ENCODE results near the gene CSRNP3. TPM values are rescaled to one million over a fixed set of nuclear protein-coding genes. Genes with fewer than 3 reads are reported as not detected.

Gene CSRNP3
- total and polyA plus RNA-seq, 7 donors, result 0.96 to 6.6 (median 3.9) TPM

DNA sequence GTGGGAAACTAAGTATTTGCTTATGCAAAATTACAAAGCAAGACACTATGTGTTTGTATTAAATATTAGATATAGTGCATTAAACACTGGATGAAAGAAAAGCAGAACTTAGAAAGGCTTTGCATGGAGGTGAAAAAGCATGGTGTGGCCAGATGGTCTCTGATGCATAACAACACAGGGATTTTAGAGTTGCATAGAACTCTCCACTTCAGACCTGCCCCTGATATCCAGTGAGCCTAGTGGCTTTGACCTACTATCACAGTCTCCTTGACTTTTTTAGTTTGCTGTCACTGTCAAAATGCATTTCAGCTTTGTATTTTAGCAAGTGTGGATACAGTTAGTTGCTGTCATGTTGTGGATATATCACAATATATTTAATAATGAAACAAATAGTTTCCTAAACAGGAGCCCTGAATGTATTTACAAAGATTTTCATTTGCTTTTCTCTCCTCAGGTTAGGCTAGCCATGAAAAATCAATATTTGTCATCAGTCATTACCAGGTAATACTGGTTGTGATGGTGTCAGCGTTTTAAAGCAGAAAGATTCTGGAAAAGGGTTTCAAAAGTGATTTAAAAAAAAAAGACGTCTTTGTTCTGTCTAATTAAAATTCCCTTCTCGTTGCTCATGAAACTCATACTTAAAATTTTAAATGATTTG, 5.2 kb downstream of the CSRNP3 start:
- 76 to 90% methylated on average over 3 of the region's 3 CpGs for WGBS, 2 donors
- H3K36me3 ChIP-seq, result no peaks in the 10 kb centered on the region
- no peaks in the 10 kb centered on the region for H3K9me3 ChIP-seq
- no peak overlapping the region for H3K4me3 ChIP-seq
- H3K27me3 ChIP-seq, result no peaks in the 10 kb centered on the region
- H3K27ac ChIP-seq, result no peak overlapping the region
- no peak for DNase-seq
- TF ChIP-seq POLR2AphosphoS5 (IDR thresholded peaks at IDR 0.05) (no peak), POLR2A (IDR thresholded peaks at IDR 0.05) (no peak), EP300 (IDR thresholded peaks at IDR 0.05) (no peak)
- TF ChIP-seq, protein P1, sequence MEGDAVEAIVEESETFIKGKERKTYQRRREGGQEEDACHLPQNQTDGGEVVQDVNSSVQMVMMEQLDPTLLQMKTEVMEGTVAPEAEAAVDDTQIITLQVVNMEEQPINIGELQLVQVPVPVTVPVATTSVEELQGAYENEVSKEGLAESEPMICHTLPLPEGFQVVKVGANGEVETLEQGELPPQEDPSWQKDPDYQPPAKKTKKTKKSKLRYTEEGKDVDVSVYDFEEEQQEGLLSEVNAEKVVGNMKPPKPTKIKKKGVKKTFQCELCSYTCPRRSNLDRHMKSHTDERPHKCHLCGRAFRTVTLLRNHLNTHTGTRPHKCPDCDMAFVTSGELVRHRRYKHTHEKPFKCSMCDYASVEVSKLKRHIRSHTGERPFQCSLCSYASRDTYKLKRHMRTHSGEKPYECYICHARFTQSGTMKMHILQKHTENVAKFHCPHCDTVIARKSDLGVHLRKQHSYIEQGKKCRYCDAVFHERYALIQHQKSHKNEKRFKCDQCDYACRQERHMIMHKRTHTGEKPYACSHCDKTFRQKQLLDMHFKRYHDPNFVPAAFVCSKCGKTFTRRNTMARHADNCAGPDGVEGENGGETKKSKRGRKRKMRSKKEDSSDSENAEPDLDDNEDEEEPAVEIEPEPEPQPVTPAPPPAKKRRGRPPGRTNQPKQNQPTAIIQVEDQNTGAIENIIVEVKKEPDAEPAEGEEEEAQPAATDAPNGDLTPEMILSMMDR (IDR thresholded peaks at IDR 0.05), result no peak
- intact Hi-C loops (cut with DNase I), result no loop called here
- peaks cover 0 to 35% (median 14%) of the 10 kb centered on the region in 4 donors for H3K4me1 ChIP-seq

DNA sequence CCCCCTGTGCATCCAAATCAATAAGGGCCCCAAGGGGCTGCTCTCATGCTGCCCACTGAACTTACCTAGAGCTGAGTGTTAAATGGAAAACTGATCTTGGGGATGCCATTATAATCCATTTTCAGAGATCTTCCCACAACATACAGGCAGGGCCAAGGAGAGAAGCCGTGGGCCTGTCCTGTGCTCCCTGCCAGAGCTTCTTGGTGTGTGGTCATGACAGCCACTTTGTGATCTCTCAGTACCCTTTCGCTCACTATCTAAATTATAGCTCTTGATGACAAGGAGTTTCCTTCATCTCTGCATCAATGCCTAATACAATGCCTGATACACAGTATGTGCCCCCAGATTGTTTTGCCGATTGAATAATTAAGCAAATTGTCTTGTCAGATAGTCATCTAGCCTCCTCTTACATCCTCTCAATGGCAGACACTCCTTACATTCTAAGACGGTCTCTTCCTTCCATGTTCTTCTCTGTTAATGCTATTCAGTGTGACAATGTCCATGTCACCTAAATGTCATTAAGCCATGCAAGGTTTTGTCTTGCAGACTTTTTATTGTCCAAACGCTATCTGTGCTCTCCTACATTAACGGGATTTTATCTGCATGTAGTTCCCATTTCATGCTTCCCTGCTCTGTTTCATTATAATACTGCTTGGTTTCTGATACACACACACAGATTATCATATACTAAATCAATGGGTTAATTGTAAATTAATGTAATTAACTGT, 5.9 kb downstream of the CSRNP3 start:
- no peaks in the 10 kb centered on the region for H3K27me3 ChIP-seq
- H3K36me3 ChIP-seq, result no peaks in the 10 kb centered on the region
- intact Hi-C loops (cut with DNase I), result no loop called here
- H3K4me1 ChIP-seq, result peaks cover 0 to 32% (median 14%) of the 10 kb centered on the region in 4 donors
- no peaks in the 10 kb centered on the region for H3K9me3 ChIP-seq
- WGBS, 2 donors, result 94% methylated on average over 6 of the region's 6 CpGs
- no peak for DNase-seq
- H3K4me3 ChIP-seq, result no peak overlapping the region
- TF ChIP-seq POLR2A (IDR thresholded peaks at IDR 0.05), result no peak
- TF ChIP-seq EP300 (IDR thresholded peaks at IDR 0.05), result no peak
- TF ChIP-seq POLR2AphosphoS5 (IDR thresholded peaks at IDR 0.05), result no peak
- TF ChIP-seq, protein P1 (IDR thresholded peaks at IDR 0.05), result no peak
- H3K27ac ChIP-seq, result no peak overlapping the region

DNA sequence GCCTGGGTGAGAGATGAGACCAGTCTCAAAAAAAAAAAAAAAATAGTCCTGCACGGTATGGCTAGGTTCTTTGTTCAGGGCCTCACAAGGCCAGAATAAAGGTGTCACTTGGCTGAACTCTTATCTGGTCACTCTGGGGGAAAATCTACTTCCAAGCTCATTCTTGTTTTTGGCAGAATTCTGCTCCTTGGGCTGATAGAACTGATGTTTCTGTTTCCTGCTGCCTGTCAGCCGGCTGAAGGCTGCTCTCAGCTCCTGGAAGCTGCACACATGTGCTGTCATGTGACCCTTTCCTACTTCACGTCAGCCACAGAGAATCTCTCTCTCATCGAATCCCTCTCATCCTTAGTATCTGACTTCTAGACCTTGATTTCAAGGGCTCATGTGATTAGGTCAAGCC, 10.4 kb downstream of the CSRNP3 start:
- no peak overlapping the region for H3K4me3 ChIP-seq
- H3K27me3 ChIP-seq, result no peaks in the 10 kb centered on the region
- no peak overlapping the region for H3K27ac ChIP-seq
- no peaks in the 10 kb centered on the region for H3K36me3 ChIP-seq
- H3K9me3 ChIP-seq, result peaks cover 0 to 4% (median 0%) of the 10 kb centered on the region in 4 donors
- WGBS, 2 donors, result 77 to 80% methylated on average over 4 of the region's 4 CpGs
- no peak for TF ChIP-seq EP300 (IDR thresholded peaks at IDR 0.05)
- TF ChIP-seq POLR2AphosphoS5 (IDR thresholded peaks at IDR 0.05), result no peak
- TF ChIP-seq, protein P1 (IDR thresholded peaks at IDR 0.05), result no peak
- no peak for DNase-seq
- intact Hi-C loops (cut with DNase I), result no loop called here
- no peaks in the 10 kb centered on the region for H3K4me1 ChIP-seq

DNA sequence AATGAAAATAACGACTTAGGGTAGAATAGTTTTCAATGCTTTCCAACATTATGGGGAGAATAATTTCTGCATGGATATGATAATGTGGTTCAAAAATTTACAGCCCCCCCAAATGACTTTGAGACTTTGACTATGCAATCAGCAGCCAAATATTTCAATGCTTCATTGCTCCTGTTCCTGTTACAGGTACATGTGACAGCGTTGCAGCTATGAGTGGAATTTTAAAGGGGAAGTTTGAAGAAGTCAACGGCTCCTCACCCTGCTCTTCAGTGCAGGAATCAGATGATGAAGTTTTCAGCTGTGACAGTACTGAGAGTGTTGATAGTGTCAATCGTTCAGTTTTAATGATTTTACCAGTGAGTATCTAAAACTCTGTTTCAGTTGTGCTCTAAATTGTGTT, 25.1 kb downstream of the CSRNP3 start:
- Histone ChIP-seq H3K27ac (no peak overlapping the region), H3K36me3 (peaks cover 0 to 5% (median 0%) of the 10 kb centered on the region in 4 donors), H3K27me3 (no peaks in the 10 kb centered on the region), H3K9me3 (no peaks in the 10 kb centered on the region), H3K4me1 (no peaks in the 10 kb centered on the region), H3K4me3 (no peak overlapping the region)
- WGBS, 2 donors, result 77 to 83% methylated on average over 4 of the region's 4 CpGs
- intact Hi-C loops (cut with DNase I), result no loop called here
- TF ChIP-seq POLR2A (IDR thresholded peaks at IDR 0.05) (no peak), POLR2AphosphoS5 (IDR thresholded peaks at IDR 0.05) (no peak), EP300 (IDR thresholded peaks at IDR 0.05) (no peak)
- TF ChIP-seq, protein P1 (IDR thresholded peaks at IDR 0.05), result no peak
- DNase-seq, result no peak

Measured in sigmoid colon (tissue), 7 donors.